H1 (cell line): ENCODE results near the gene TMEM63C. TPM values are rescaled to one million over a fixed set of nuclear protein-coding genes. Genes with fewer than 3 reads are reported as not detected.

ENCODE experiments used
- CTCF ChIA-PET: fragments of 300-600 bp; sonication (Branson Sonifier 250); formaldehyde crosslinking; loops from one replicate; lab custom pipeline; 2021; ENCODE audit not compliant: partially characterized antibody; lab: Charles Lee
- POLR2A ChIA-PET: fragments of 300-600 bp; sonication (Branson Sonifier 250); formaldehyde crosslinking; loops from one replicate; lab custom pipeline; 2021; ENCODE audit warnings: inconsistent platforms; ENCODE audit not compliant: partially characterized antibody; lab: Charles Lee
- DNase-seq, 2 experiments: peaks; one replicate each; pipeline versions ENCODE4 v3.0.0 to v3.0.0-alpha.2; 2010 to 2022; ENCODE audit warnings: low spot score in 2 of 2, low read depth in 1 of 2, mixed read lengths in 1 of 2
- FAIRE-seq: peaks from 2 replicates; lab custom pipeline; 2011; peaks lifted over from hg19 to GRCh38; lab: Jason Lieb, UNC
- H2AFZ ChIP-seq: 2 replicates; pipeline ENCODE4 v1.8.1; 2012; ENCODE audit warnings: low read length, inconsistent platforms
- H2AK5ac ChIP-seq: 2 replicates; pipeline ENCODE4 v1.6.1; 2013; ENCODE audit warnings: low read depth, low read length
- H2BK120ac ChIP-seq: replicated peaks from 2 replicates; pipeline ENCODE3; 2013; ENCODE audit warnings: low read depth, low read length, inconsistent platforms
- H2BK12ac ChIP-seq: 2 replicates; pipeline ENCODE4 v1.6.1; 2013; ENCODE audit warnings: low read depth, low read length
- H2BK15ac ChIP-seq: 2 replicates; pipeline ENCODE4 v1.6.1; 2013; ENCODE audit warnings: low read length
- H2BK20ac ChIP-seq: 2 replicates; pipeline ENCODE4 v1.6.1; 2013; ENCODE audit warnings: low read length
- H2BK5ac ChIP-seq: 2 replicates; pipeline ENCODE4 v1.6.1; 2013; ENCODE audit warnings: low read depth, low read length
- H3K14ac ChIP-seq: 2 replicates; pipeline ENCODE4 v1.6.1; 2013; ENCODE audit warnings: inconsistent platforms; ENCODE audit not compliant: insufficient read length
- H3K18ac ChIP-seq: 2 replicates; pipeline ENCODE4 v1.6.1; 2013; ENCODE audit warnings: low read length; ENCODE audit errors: extremely low read depth
- H3K23ac ChIP-seq: 2 replicates; pipeline ENCODE4 v1.6.1; 2013; ENCODE audit warnings: inconsistent platforms; ENCODE audit not compliant: insufficient read length
- H3K23me2 ChIP-seq: 2 replicates; pipeline ENCODE4 v1.6.1; 2013; ENCODE audit warnings: low read depth, low read length
- H3K27ac ChIP-seq: 2 replicates; pipeline ENCODE4 v1.6.1; 2011; ENCODE audit warnings: low read depth, low read length, inconsistent platforms
- H3K27me3 ChIP-seq, 4 experiments: replicated peaks in 1 of 4; 1 replicate in 1 of 4; 2 replicates in 3 of 4; pipeline versions ENCODE4 v1.6.1 to v1.8.1; 2011 to 2013; ENCODE audit warnings: low read length in 3 of 4, mild to moderate bottlenecking in 3 of 4, inconsistent platforms in 2 of 4, mixed read lengths in 2 of 4, moderate library complexity in 1 of 4; ENCODE audit not compliant: control insufficient read depth in 3 of 4, insufficient read depth in 3 of 4; ENCODE audit errors: extremely low read depth in 1 of 4
- H3K36me3 ChIP-seq, 4 experiments: 2 replicates each; pipeline versions ENCODE4 v1.6.1 to v1.8.1; 2011 to 2013; ENCODE audit warnings: mild to moderate bottlenecking in 4 of 4, low read length in 3 of 4, moderate library complexity in 2 of 4, control low read depth in 1 of 4, inconsistent platforms in 1 of 4; ENCODE audit not compliant: insufficient read depth in 4 of 4, control insufficient read depth in 2 of 4
- H3K4ac ChIP-seq: replicated peaks from 2 replicates; pipeline ENCODE3; 2013; ENCODE audit warnings: low read length, low read depth, mixed read lengths, inconsistent platforms; ENCODE audit not compliant: insufficient read length
- H3K4me1 ChIP-seq, 4 experiments: replicated peaks in 1 of 4; 1 replicate in 1 of 4; 2 replicates in 3 of 4; pipeline versions ENCODE4 v1.6.1 to v1.8.1; 2011 to 2013; ENCODE audit warnings: low read length in 3 of 4, inconsistent platforms in 2 of 4, mixed read lengths in 1 of 4; ENCODE audit not compliant: insufficient read depth in 4 of 4, control insufficient read depth in 3 of 4
- H3K4me2 ChIP-seq, 2 experiments: 2 replicates each; pipeline versions ENCODE4 v1.6.1 to v1.8.1; 2011 to 2013; ENCODE audit warnings: low read depth in 2 of 2, low read length in 2 of 2, control low read depth in 1 of 2, inconsistent platforms in 1 of 2, mild to moderate bottlenecking in 1 of 2; ENCODE audit not compliant: insufficient read depth in 1 of 2
- H3K4me3 ChIP-seq, 4 experiments: fragments of 200-600, 300-600 bp in 1 of 4; sonication (generic), shearing (Covaris generic), sonication (Bioruptor Twin) in 1 of 4; 2 replicates each; pipeline versions ENCODE4 v1.5.1 to v1.8.1; 2011 to 2016; ENCODE audit warnings: low read length in 4 of 4, low read depth in 3 of 4, control low read depth in 2 of 4, inconsistent platforms in 2 of 4, mild to moderate bottlenecking in 2 of 4, mixed read lengths in 1 of 4, moderate library complexity in 1 of 4; ENCODE audit not compliant: insufficient read depth in 2 of 4; ENCODE audit errors: extremely low read depth in 1 of 4
- H3K56ac ChIP-seq: replicated peaks from 2 replicates; pipeline ENCODE3; 2013; ENCODE audit warnings: low read depth, mild to moderate bottlenecking, mixed read lengths, low read length, inconsistent platforms; ENCODE audit not compliant: insufficient read length
- H3K79me1 ChIP-seq: 2 replicates; pipeline ENCODE4 v1.6.1; 2013; ENCODE audit warnings: low read depth, low read length, control low read depth
- H3K79me2 ChIP-seq, 2 experiments: 2 replicates each; pipeline versions ENCODE4 v1.6.1 to v1.8.1; 2012 to 2013; ENCODE audit warnings: low read length in 2 of 2, mild to moderate bottlenecking in 2 of 2, inconsistent platforms in 1 of 2; ENCODE audit not compliant: insufficient read depth in 2 of 2, control insufficient read depth in 1 of 2
- H3K9ac ChIP-seq, 4 experiments: replicated peaks in 1 of 4; 1 replicate in 1 of 4; 2 replicates in 3 of 4; pipeline versions ENCODE4 v1.6.1 to v1.8.1; 2011 to 2013; ENCODE audit warnings: low read depth in 3 of 4, low read length in 3 of 4, control low read depth in 2 of 4, mild to moderate bottlenecking in 2 of 4, moderate library complexity in 2 of 4, inconsistent platforms in 1 of 4; ENCODE audit errors: extremely low read depth in 1 of 4
- H3K9me3 ChIP-seq, 2 experiments: 2 replicates each; pipeline versions ENCODE4 v1.6.1 to v1.8.1; 2012 to 2013; ENCODE audit warnings: mild to moderate bottlenecking in 2 of 2, moderate library complexity in 2 of 2, control low read depth in 1 of 2, inconsistent platforms in 1 of 2, low read depth in 1 of 2, low read length in 1 of 2, mixed read lengths in 1 of 2; ENCODE audit not compliant: insufficient read depth in 2 of 2
- H4K20me1 ChIP-seq, 2 experiments: replicated peaks in 1 of 2; 2 replicates each; pipeline versions ENCODE3 to v1.8.1; 2011 to 2013; ENCODE audit warnings: inconsistent platforms in 2 of 2, low read length in 2 of 2, mild to moderate bottlenecking in 1 of 2; ENCODE audit not compliant: insufficient read depth in 2 of 2, control insufficient read depth in 1 of 2
- H4K5ac ChIP-seq: 2 replicates; pipeline ENCODE4 v1.6.1; 2013; ENCODE audit warnings: low read length, low read depth, mixed read lengths, inconsistent platforms; ENCODE audit not compliant: insufficient read length
- H4K8ac ChIP-seq: 2 replicates; pipeline ENCODE4 v1.8.0; 2013; ENCODE audit warnings: mild to moderate bottlenecking, moderate library complexity, low read length, inconsistent platforms; ENCODE audit not compliant: insufficient read depth; ENCODE audit errors: extremely low read depth
- H4K91ac ChIP-seq: replicated peaks from 2 replicates; pipeline ENCODE3; 2013; ENCODE audit warnings: low read length, mixed read lengths, inconsistent platforms; ENCODE audit not compliant: insufficient read length
- CHD2 ChIP-seq: IDR thresholded peaks from 2 replicates; pipeline ENCODE4 v1.6.1; 2012; ENCODE audit warnings: low read length, improper control_type of control experiment
- FOSL1 ChIP-seq: IDR thresholded peaks from 2 replicates; pipeline ENCODE4 v1.6.1; 2011; ENCODE audit warnings: mild to moderate bottlenecking, low read depth, low read length, moderate library complexity; ENCODE audit not compliant: insufficient read depth
- SIX5 ChIP-seq: IDR thresholded peaks from 2 replicates; pipeline ENCODE4 v1.6.1; 2011; ENCODE audit warnings: mild to moderate bottlenecking, low read depth, low read length
- WGBS, 2 experiments: shearing (Covaris generic) in 1 of 2; methylation state at CpG; one replicate each; pipeline versions ENCODE4 v1.1.6 to v1.1.7; 2013 to 2015; ENCODE audit warnings: low lambda C conversion rate in 2 of 2, mixed read lengths in 2 of 2, inconsistent platforms in 1 of 2, low coverage in 1 of 2, missing lambda C conversion rate in 1 of 2; ENCODE audit not compliant: insufficient replicate concordance in 2 of 2, insufficient coverage in 1 of 2, insufficient read length in 1 of 2; ENCODE audit errors: extremely low coverage in 1 of 2, missing lambda C conversion rate in 1 of 2; 5-methylcytosine and 5-hydroxymethylcytosine counted together
- polyA plus RNA-seq, 7 experiments: library from polyadenylated mRNA; depleted of rRNA in 3 of 7; stranded (reverse) in 5 of 7; unstranded in 2 of 7; fragments of >200 nt in 5 of 7; fragments of 200-250 nt in 2 of 7; gene quantifications; 1 replicate in 5 of 7; 2 replicates in 1 of 7; 4 replicates in 1 of 7; pipeline versions ENCODE4 v1.2.1 to v1.2.3, GENCODE V29; 2011 to 2013; ENCODE audit warnings: missing spikeins in 2 of 7, mixed read lengths in 2 of 7
- total RNA-seq: library from RNA; stranded (reverse); fragmentation: NEBNext Ultra II Directional; extraction: Animal tissue kit (Norgen Biotek cat#: 25700); gene quantifications from 2 replicates; pipeline ENCODE4 v1.2.1, GENCODE V29; 2021

TMEM63C gene
- total and polyA plus RNA-seq, 2 of the 8 experiments (the other 6 are each of a cell fraction or from before 2014, with no cell fraction given) = 3.0 to 7.6 TPM

- DNase-seq (no peak), FAIRE-seq (no peak)
- Histone ChIP-seq H3K4me2 (no peak overlapping the region), H3K4ac (no peak overlapping the region), H2BK5ac (no peak overlapping the region), H3K9ac (no peak overlapping the region), H3K27me3 (no peaks in the 10 kb centered on the region), H3K4me3 (no peak overlapping the region), H3K36me3 (no peaks in the 10 kb centered on the region; a peak in 1 of 8 replicates), H3K23ac (no peak overlapping the region), H4K20me1 (no peaks in the 10 kb centered on the region), H3K79me2 (no peaks in the 10 kb centered on the region), H2AK5ac (no peak overlapping the region), H3K4me1 (no peaks in the 10 kb centered on the region), H2BK120ac (no peak overlapping the region), H4K5ac (no peak overlapping the region), H3K23me2 (no peaks in the 10 kb centered on the region), H3K14ac (no peak overlapping the region), H2AFZ (no peak overlapping the region), H4K91ac (no peak overlapping the region), H3K27ac (no peak overlapping the region), H3K9me3 (no peaks in the 10 kb centered on the region), H3K18ac (no peak overlapping the region), H2BK12ac (no peak overlapping the region), H2BK20ac (no peak overlapping the region), H3K79me1 (no peaks in the 10 kb centered on the region), H2BK15ac (no peak overlapping the region), H4K8ac (no peak overlapping the region), H3K56ac (no peak overlapping the region)
- POLR2A ChIA-PET = interaction anchor here (0.7 kb wide), 1 partner anchor 57 kb away, joined by 3 read pairs; no protein-coding TSS in a partner anchor
- 92% methylated on average over 7 of the region's 7 CpGs; no CpG with 5 or more reads in 1 of the 2 experiments for WGBS, 2 experiments
- no peak for TF ChIP-seq SIX5
- TF ChIP-seq CHD2 = no peak
- no peak for TF ChIP-seq FOSL1
- CTCF ChIA-PET = interaction anchor here (0.6 to 2.3 kb wide), 10 partner anchors 10 to 109 kb away, joined by 3 to 10 read pairs (median 4); no protein-coding TSS in a partner anchor
Measured at GRCh38 chr14:77249286-77249685, 67.7 kb downstream of the TMEM63C start.
